Activated naive CD4-positive, alpha-beta T cell treated with anti-CD3 and anti-CD28 coated beads, Interleukin-2, amount 50 U/mL, for 72 hours (primary cell): ENCODE results near the gene RPS18. TPM values are rescaled to one million over a fixed set of nuclear protein-coding genes. Genes with fewer than 3 reads are reported as not detected.
"Not testable (repeated sequence)": the region's sequence is repeated elsewhere in the genome, so short reads cannot be mapped to it uniquely, and the experiment has no call there.

Source experiments
- ATAC-seq, 2 donors: fragments of 150-1000 bp; cut with Tn5 transposase; 2 replicates each; pipeline ENCODE4 v1.10.0; 2021; ENCODE audit warnings: mild to moderate bottlenecking in 2 of 2, moderate library complexity in 2 of 2
- DNase-seq, 2 donors: peaks; one replicate each; pipeline ENCODE4 v3.0.0; 2021 to 2022; ENCODE audit warnings: low spot score in 2 of 2
- H3K27ac Mint-ChIP-seq, 2 donors: one replicate each; pipeline ENCODE4 v1.8.0; 2022; ENCODE audit warnings: mild to moderate bottlenecking in 2 of 2, mixed read lengths in 2 of 2
- H3K36me3 Mint-ChIP-seq, 2 donors: one replicate each; pipeline ENCODE4 v1.8.0; 2022; ENCODE audit warnings: mixed read lengths in 2 of 2
- H3K9me3 Mint-ChIP-seq, 2 donors: one replicate each; pipeline ENCODE4 v1.8.0; 2022; ENCODE audit warnings: mixed read lengths in 2 of 2
- total RNA-seq, 2 donors: library from RNA; stranded (reverse); gene quantifications; one replicate each; pipeline ENCODE4 v1.2.3, GENCODE V29; 2022

Gene RPS18
- total RNA-seq, 2 donors from 2014 or later, result 3,809 to 4,545 TPM

- Mint-ChIP-seq H3K9me3 (no peaks in the 10 kb centered on the region), H3K27ac (no peak overlapping the region), H3K36me3 (peaks cover 23 to 26% of the 10 kb centered on the region in 2 donors)
- ATAC-seq (no peak), DNase-seq (no peak)
These were observed 7.4 kb downstream of the RPS18 start for GRCh38 chr6:33279257-33279695.

GRCh38 chr6:33279971-33280511, 8.2 kb downstream of the RPS18 start:
- DNase-seq, result no peak
- H3K27ac Mint-ChIP-seq, result peak overlapping the region; percentile 40 to 81
- H3K9me3 Mint-ChIP-seq, result no peaks in the 10 kb centered on the region
- ATAC-seq, result no peak
- peaks cover 16 to 18% of the 10 kb centered on the region in 2 donors for H3K36me3 Mint-ChIP-seq

GRCh38 chr6:33280539-33280938, 8.7 kb downstream of the RPS18 start:
- Mint-ChIP-seq H3K36me3 (peaks cover 11 to 13% of the 10 kb centered on the region in 2 donors), H3K27ac (peak overlapping the region; percentile 40 to 81), H3K9me3 (no peaks in the 10 kb centered on the region)
- DNase-seq, result no peak
- no peak for ATAC-seq

GRCh38 chr6:33285214-33285613, 13.3 kb downstream of the RPS18 start:
- not testable (repeated sequence) for ATAC-seq, DNase-seq, H3K9me3 Mint-ChIP-seq
- Mint-ChIP-seq H3K36me3 (peaks cover 18 to 32% of the 10 kb centered on the region in 2 donors), H3K27ac (peak overlapping the region in 1 of 2 donors; percentile 29)

- DNase-seq (no peak), ATAC-seq (no peak)
- Mint-ChIP-seq H3K27ac (peak overlapping the region; percentile 63 to 90), H3K36me3 (peaks cover 18 to 39% of the 10 kb centered on the region in 2 donors), H3K9me3 (no peaks in the 10 kb centered on the region)
These were observed 15.4 kb downstream of the RPS18 start for GRCh38 chr6:33286946-33287914.

GRCh38 chr6:33288141-33288920, 16.5 kb downstream of the RPS18 start:
- Mint-ChIP-seq H3K36me3 (peaks cover 18 to 39% of the 10 kb centered on the region in 2 donors), H3K27ac (peak overlapping the region; percentile 90 to 100)
- ATAC-seq, result no peak

GRCh38 chr6:33288921-33289783, 17.3 kb downstream of the RPS18 start, which contains the start of the genes PFDN6 and WDR46:
Gene PFDN6 (plus strand): TSS chr6:33289601. CDS start chr6:33289857, 256 bp downstream.
Gene WDR46 (minus strand): TSS chr6:33289239. CDS start chr6:33289170, 69 bp downstream.
- peak; percentile 97 for ATAC-seq
- DNase-seq, result peak; percentile 76 to 85
- peaks cover 18 to 39% of the 10 kb centered on the region in 2 donors for H3K36me3 Mint-ChIP-seq
- peak within 1 kb of the TSS; percentile 90 to 100 for H3K27ac Mint-ChIP-seq
- no peaks in the 10 kb centered on the region for H3K9me3 Mint-ChIP-seq

More at GRCh38 chr6:33288141-33288920, 16.5 kb downstream of the RPS18 start:
- DNase-seq, result no peak
- H3K9me3 Mint-ChIP-seq, result no peaks in the 10 kb centered on the region

GRCh38 chr6:33289784-33290315, 18.0 kb downstream of the RPS18 start:
- peaks cover 18 to 39% of the 10 kb centered on the region in 2 donors for H3K36me3 Mint-ChIP-seq
- H3K9me3 Mint-ChIP-seq, result no peaks in the 10 kb centered on the region
- DNase-seq, result no peak
- peak overlapping the region; percentile 90 to 100 for H3K27ac Mint-ChIP-seq
- ATAC-seq, result peak; percentile 4 to 5

GRCh38 chr6:33290459-33290858, 18.6 kb downstream of the RPS18 start:
- Mint-ChIP-seq H3K36me3 (peaks cover 18 to 39% of the 10 kb centered on the region in 2 donors), H3K9me3 (no peaks in the 10 kb centered on the region), H3K27ac (peak overlapping the region; percentile 90 to 100)
- DNase-seq (no peak), ATAC-seq (no peak)

- ATAC-seq, result no peak
- peaks cover 16 to 28% of the 10 kb centered on the region in 2 donors for H3K36me3 Mint-ChIP-seq
- peak overlapping the region in 1 of 2 donors; percentile 45 for H3K27ac Mint-ChIP-seq
- no peaks in the 10 kb centered on the region for H3K9me3 Mint-ChIP-seq
- DNase-seq, result no peak
These were observed 21.3 kb downstream of the RPS18 start for GRCh38 chr6:33292996-33293682.

GRCh38 chr6:33294086-33294823, 22.4 kb downstream of the RPS18 start:
- H3K9me3 Mint-ChIP-seq, result no peaks in the 10 kb centered on the region

GRCh38 chr6:33295621-33296369, 23.9 kb downstream of the RPS18 start:
- Mint-ChIP-seq H3K36me3 (peaks cover 10 to 20% of the 10 kb centered on the region in 2 donors), H3K9me3 (no peaks in the 10 kb centered on the region), H3K27ac (peak overlapping the region; percentile 19 to 52)
- no peak for ATAC-seq
- no peak for DNase-seq

More at GRCh38 chr6:33294086-33294823, 22.4 kb downstream of the RPS18 start:
- Mint-ChIP-seq H3K36me3 (peaks cover 11 to 21% of the 10 kb centered on the region in 2 donors), H3K27ac (no peak overlapping the region)
- DNase-seq (no peak), ATAC-seq (no peak)

GRCh38 chr6:33296797-33297405, 25.0 kb downstream of the RPS18 start:
- peaks cover 5 to 31% of the 10 kb centered on the region in 2 donors for H3K36me3 Mint-ChIP-seq
- H3K9me3 Mint-ChIP-seq, result no peaks in the 10 kb centered on the region
- peak overlapping the region in 1 of 2 donors; percentile 65 for H3K27ac Mint-ChIP-seq
- ATAC-seq (no peak), DNase-seq (no peak)
